ENCODE data around the gene RUNDC1.

The RUNDC1 gene

GRCh38 chr17:43042025-43042628 lies 61.8 kb downstream of the RUNDC1 start:
- no peak for DNase-seq (ENCODE audit: low spot score)
